Ovary (tissue), 3 donors: Measurements from ENCODE around the gene THBD.

Experiments
- EP300 ChIP-seq: sonication (generic); formaldehyde crosslinking; IDR thresholded peaks from one replicate; pipeline ENCODE4 v1.6.1; 2017; ENCODE audit warnings: antibody characterized with exemption
- POLR2A ChIP-seq: fragments of 450-650 bp; IDR thresholded peaks from one replicate; pipeline ENCODE4 v1.6.1; 2017; ENCODE audit warnings: antibody characterized with exemption, mild to moderate bottlenecking, moderate library complexity
- TF ChIP-seq, protein P1 (sequence below), 3 donors: fragments of 450-650 bp in 2 of 3; fragments of 200-600 bp in 1 of 3; IDR thresholded peaks; one replicate each; pipeline versions ENCODE4 v1.5.1 to v1.8.0; 2016 to 2022; ENCODE audit warnings: antibody characterized with exemption in 3 of 3, mild to moderate bottlenecking in 1 of 3
- donor health status: DM: no; HTN: no; CAD: no.

DNA sequence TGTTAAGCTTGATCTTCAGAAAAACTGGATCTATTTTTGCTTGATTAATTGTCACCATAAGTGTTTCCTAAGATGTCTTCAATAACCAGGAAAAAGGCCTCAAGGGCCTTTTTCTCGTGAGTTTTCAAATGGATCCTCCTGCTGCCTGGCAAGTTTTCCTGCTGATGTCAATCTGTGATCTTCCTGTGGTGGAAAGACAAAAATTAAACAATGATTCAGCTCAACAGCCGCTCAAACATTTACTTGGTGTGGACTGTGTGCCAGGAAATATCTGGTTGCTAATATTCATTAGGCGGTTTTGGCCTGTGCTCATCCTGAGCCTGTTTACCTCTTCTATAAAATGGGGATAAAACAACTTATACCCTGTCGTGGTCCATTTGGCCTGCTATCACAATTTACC is 49.7 kb downstream of the THBD start:
- TF ChIP-seq, protein P1, sequence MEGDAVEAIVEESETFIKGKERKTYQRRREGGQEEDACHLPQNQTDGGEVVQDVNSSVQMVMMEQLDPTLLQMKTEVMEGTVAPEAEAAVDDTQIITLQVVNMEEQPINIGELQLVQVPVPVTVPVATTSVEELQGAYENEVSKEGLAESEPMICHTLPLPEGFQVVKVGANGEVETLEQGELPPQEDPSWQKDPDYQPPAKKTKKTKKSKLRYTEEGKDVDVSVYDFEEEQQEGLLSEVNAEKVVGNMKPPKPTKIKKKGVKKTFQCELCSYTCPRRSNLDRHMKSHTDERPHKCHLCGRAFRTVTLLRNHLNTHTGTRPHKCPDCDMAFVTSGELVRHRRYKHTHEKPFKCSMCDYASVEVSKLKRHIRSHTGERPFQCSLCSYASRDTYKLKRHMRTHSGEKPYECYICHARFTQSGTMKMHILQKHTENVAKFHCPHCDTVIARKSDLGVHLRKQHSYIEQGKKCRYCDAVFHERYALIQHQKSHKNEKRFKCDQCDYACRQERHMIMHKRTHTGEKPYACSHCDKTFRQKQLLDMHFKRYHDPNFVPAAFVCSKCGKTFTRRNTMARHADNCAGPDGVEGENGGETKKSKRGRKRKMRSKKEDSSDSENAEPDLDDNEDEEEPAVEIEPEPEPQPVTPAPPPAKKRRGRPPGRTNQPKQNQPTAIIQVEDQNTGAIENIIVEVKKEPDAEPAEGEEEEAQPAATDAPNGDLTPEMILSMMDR (IDR thresholded peaks at IDR 0.05), result no peak
- no peak for TF ChIP-seq POLR2A
- no peak for TF ChIP-seq EP300
